ENCODE data around the gene CTIF. TPM values are rescaled to one million over a fixed set of nuclear protein-coding genes. Genes with fewer than 3 reads are reported as not detected.
A peak's percentile ranks its signal among the peaks of the same experiment; 100 is the strongest.

CTIF gene
- total and polyA plus RNA-seq, 11 donors: 21.2 to 93.0 (median 68.0) TPM

DNA sequence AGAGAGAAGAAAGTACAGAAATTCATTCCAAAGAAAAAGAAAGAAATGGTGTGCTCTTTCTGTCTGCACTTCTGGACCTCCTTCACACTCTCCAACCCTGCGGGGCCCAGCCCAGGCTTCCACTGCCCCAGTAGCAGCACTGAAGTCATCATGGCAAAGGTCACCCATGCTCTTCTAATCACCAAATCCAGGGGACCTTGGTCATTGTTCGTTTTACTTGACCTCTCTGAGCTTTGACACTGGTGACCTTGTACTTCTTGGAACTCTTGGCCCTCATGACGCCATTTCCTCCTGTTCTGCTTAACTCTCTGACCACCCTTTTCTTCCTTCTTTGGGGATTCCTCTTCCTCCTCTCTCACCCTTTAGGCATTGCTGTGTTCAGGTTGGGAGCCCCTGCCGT is 306.3 kb downstream of the CTIF start:
- no peak for TF ChIP-seq POLR2A (IDR thresholded peaks at IDR 0.05)
- TF ChIP-seq, protein P1, sequence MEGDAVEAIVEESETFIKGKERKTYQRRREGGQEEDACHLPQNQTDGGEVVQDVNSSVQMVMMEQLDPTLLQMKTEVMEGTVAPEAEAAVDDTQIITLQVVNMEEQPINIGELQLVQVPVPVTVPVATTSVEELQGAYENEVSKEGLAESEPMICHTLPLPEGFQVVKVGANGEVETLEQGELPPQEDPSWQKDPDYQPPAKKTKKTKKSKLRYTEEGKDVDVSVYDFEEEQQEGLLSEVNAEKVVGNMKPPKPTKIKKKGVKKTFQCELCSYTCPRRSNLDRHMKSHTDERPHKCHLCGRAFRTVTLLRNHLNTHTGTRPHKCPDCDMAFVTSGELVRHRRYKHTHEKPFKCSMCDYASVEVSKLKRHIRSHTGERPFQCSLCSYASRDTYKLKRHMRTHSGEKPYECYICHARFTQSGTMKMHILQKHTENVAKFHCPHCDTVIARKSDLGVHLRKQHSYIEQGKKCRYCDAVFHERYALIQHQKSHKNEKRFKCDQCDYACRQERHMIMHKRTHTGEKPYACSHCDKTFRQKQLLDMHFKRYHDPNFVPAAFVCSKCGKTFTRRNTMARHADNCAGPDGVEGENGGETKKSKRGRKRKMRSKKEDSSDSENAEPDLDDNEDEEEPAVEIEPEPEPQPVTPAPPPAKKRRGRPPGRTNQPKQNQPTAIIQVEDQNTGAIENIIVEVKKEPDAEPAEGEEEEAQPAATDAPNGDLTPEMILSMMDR (IDR thresholded peaks at IDR 0.05): no peak
- Histone ChIP-seq H3K4me1 (peaks cover 4 to 72% (median 58%) of the 10 kb centered on the region in 12 donors), H3K9me3 (no peaks in the 10 kb centered on the region), H3K4me3 (no peak overlapping the region), H3K36me3 (no peaks in the 10 kb centered on the region), H3K27ac (no peak overlapping the region), H3K27me3 (no peaks in the 10 kb centered on the region)
- intact Hi-C loops (cut with DNase I): loop anchor here in 4 of 10 donors (5.0 to 10.0 kb wide), 4 partner anchors 60 to 130 kb away; no protein-coding TSS in a partner anchor
- DNase-seq (peak in 2 of 5 donors; percentile 18 to 21), ATAC-seq (no peak)
- 74 to 83% (median 81%) methylated on average over 4 of the region's 4 CpGs for WGBS, 4 donors

DNA sequence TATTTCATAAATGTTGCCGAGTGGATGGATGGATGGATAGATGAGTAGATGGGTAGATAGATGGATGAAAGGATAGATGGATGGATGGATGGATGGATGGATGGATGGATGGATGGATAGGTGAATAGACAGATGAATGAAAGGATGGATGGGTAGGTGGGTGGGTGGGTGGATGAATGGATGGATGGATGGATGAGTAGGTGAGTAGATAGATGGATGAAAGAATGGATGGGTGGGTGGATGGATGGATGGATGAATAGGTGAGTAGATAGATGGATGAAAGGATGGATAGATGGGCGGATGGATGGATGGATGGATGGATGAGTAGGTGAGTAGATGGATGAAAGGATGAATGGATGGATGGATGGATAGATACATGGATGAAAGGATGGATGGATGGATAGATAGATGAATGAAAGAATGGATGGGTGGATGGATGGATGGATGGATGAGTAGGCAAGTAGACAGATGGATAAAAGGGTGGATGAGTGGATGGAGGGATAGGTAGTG is 307.6 kb downstream of the CTIF start:
- Histone ChIP-seq H3K27ac (no peak overlapping the region), H3K27me3 (no peaks in the 10 kb centered on the region), H3K4me1 (peaks cover 10 to 72% (median 59%) of the 10 kb centered on the region in 12 donors), H3K9me3 (no peaks in the 10 kb centered on the region), H3K36me3 (no peaks in the 10 kb centered on the region), H3K4me3 (no peak overlapping the region)
- DNase-seq: no peak
- TF ChIP-seq, protein P1 (IDR thresholded peaks at IDR 0.05): no peak
- no peak for TF ChIP-seq POLR2A (IDR thresholded peaks at IDR 0.05)
- ATAC-seq: no peak
- WGBS, 4 donors: 93 to 99% (median 97%) methylated on average over 2 of the region's 2 CpGs
- intact Hi-C loops (cut with DNase I): loop anchor here in 4 of 10 donors (5.0 to 10.0 kb wide), 4 partner anchors 62 to 132 kb away; no protein-coding TSS in a partner anchor

DNA sequence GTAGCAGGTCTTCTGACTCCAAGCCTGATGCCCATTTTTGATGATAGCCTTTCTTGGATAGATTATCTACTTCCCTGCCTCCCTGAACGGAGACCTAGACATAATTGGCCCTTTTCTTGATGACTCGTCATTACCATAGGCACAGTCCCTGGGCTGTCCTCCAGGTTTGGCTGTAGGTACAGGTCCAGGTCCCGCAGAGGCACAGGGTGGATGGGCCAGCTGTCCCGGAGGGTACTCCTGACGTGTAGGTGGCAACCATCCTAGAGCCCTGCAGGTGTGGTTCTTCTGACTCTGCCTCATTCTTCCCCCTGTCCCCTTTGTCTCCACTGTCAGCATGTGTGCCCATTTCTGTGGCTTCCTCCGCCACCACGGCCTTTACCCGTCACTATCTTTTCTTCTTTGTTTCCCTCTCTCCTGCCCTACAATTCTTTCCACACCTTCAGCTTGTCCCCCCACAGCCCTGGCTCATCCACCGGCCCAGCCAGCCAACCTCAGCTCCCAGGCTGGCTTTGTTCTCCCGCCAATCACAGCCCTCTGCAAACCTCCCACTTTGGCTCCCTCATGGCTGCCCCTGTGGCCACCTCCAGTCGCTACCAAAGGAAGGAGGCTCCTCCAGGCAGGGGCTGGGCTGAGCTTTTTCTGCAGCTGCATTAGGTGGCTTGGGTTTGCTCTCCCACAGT is 309.1 kb downstream of the CTIF start:
- H3K4me3 ChIP-seq: no peak overlapping the region
- H3K27me3 ChIP-seq: no peaks in the 10 kb centered on the region
- no peaks in the 10 kb centered on the region for H3K9me3 ChIP-seq
- H3K4me1 ChIP-seq: peaks cover 10 to 72% (median 59%) of the 10 kb centered on the region in 12 donors
- no peak for ATAC-seq
- H3K36me3 ChIP-seq: no peaks in the 10 kb centered on the region
- intact Hi-C loops (cut with DNase I): loop anchor here in 4 of 10 donors (5.0 to 10.0 kb wide), 4 partner anchors 63 to 133 kb away; no protein-coding TSS in a partner anchor
- H3K27ac ChIP-seq: peak overlapping the region in 11 of 12 donors; percentile 12 to 84 (median 73)
- TF ChIP-seq POLR2A (IDR thresholded peaks at IDR 0.05): no peak
- TF ChIP-seq, protein P1 (IDR thresholded peaks at IDR 0.05): no peak
- DNase-seq: peak in 1 of 5 donors; percentile 40
- WGBS, 4 donors: 78 to 81% (median 79%) methylated on average over 11 of the region's 11 CpGs

DNA sequence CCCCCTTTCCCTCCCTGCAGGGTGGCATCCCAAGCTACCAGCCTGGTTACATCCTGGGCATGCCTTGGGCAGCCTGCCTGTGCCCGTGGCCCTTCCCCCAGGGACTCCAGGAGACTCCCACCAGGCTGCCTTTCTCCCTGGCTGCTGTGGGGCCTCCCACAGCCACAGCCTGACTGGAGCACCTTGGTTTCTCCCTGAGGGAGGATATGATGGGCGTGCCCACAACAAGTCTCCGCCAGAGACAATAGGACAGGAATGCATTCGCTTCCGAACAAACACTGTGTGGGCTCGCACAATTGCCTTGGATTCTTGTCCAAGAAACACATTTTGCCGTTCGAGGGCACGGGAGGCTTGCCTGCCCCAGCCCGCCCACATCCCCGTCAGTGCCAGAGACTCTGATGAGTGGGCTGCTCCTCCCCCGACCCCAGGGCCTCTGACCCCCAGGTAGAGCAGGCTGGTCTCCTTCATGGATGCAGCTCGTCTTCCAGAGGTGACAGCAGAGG is 309.9 kb downstream of the CTIF start:
- peaks cover 5 to 72% (median 56%) of the 10 kb centered on the region in 12 donors for H3K4me1 ChIP-seq
- H3K27me3 ChIP-seq: no peaks in the 10 kb centered on the region
- 50 to 73% (median 63%) methylated on average over 12 to 13 of the region's 13 CpGs for WGBS, 4 donors
- H3K9me3 ChIP-seq: no peaks in the 10 kb centered on the region
- H3K4me3 ChIP-seq: no peak overlapping the region
- H3K27ac ChIP-seq: peak overlapping the region in 11 of 12 donors; percentile 12 to 84 (median 73)
- DNase-seq (peak; percentile 64 to 72 (median 67)), ATAC-seq (peak; percentile 39 to 75 (median 56))
- intact Hi-C loops (cut with DNase I): loop anchor here in 4 of 10 donors (5.0 to 10.0 kb wide), 4 partner anchors 64 to 134 kb away; no protein-coding TSS in a partner anchor
- H3K36me3 ChIP-seq: no peaks in the 10 kb centered on the region
- TF ChIP-seq, protein P1 (IDR thresholded peaks at IDR 0.05): no peak
- no peak for TF ChIP-seq POLR2A (IDR thresholded peaks at IDR 0.05)

All from heart left ventricle (tissue), 16 donors.